ENCODE results near the gene SLC35F4. TPM values are rescaled to one million over a fixed set of nuclear protein-coding genes. Genes with fewer than 3 reads are reported as not detected.

SLC35F4 gene
- total RNA-seq, 1 experiment from 2014 or later: not detected

GRCh38 chr14:57879516-57879915 lies 13.6 kb upstream of the SLC35F4 start:
- Histone ChIP-seq H2BK15ac (ENCODE audit: low read depth, low read length) (no peak overlapping the region), H2BK5ac (ENCODE audit: insufficient read length, low read length) (no peak overlapping the region), H4K91ac (ENCODE audit: insufficient read length, low read depth, low read length) (no peak overlapping the region), H3K14ac (ENCODE audit: insufficient read depth, low read length) (no peak overlapping the region), H4K20me1 (ENCODE audit: control insufficient read depth, insufficient read depth, insufficient read length) (no peaks in the 10 kb centered on the region), H3K4ac (ENCODE audit: low read depth, low read length) (no peak overlapping the region), H3K56ac (ENCODE audit: insufficient read length, low read depth, low read length) (no peak overlapping the region), H3K4me1 (ENCODE audit: insufficient read depth, low read length) (no peaks in the 10 kb centered on the region; the same call in 1 of the 2 replicates), H3T11ph (ENCODE audit: low read length) (no peak overlapping the region), H3K79me2 (ENCODE audit: insufficient read depth, low read length) (no peaks in the 10 kb centered on the region), H2BK120ac (ENCODE audit: low read depth, low read length, poor library complexity, severe bottlenecking) (no peak overlapping the region), H2BK20ac (ENCODE audit: low read depth, low read length, poor library complexity, severe bottlenecking) (no peak overlapping the region), H3K79me1 (ENCODE audit: insufficient read depth, low read depth, low read length, poor library complexity, severe bottlenecking) (no peaks in the 10 kb centered on the region), H3K18ac (ENCODE audit: insufficient read length, low read depth, low read length) (peak overlapping the region; percentile 49), H4K8ac (replicated peaks; ENCODE audit: insufficient read length, low read depth, low read length) (no peak overlapping the region), H3K23ac (ENCODE audit: insufficient read length, low read depth, low read length) (no peak overlapping the region), H4K5ac (ENCODE audit: insufficient read length, low read depth, low read length) (no peak overlapping the region), H3K4me2 (ENCODE audit: insufficient read depth, insufficient read length, low read length) (no peak overlapping the region), H3K9ac (ENCODE audit: extremely low read depth, insufficient read length, low read length) (no peak overlapping the region), H2BK12ac (ENCODE audit: insufficient read length, low read depth, low read length) (no peak overlapping the region), H3K23me2 (ENCODE audit: insufficient read length, low read depth, low read length, poor library complexity, severe bottlenecking) (no peaks in the 10 kb centered on the region), H2AFZ (ENCODE audit: low read length) (no peak overlapping the region), H3K9me3 (ENCODE audit: control insufficient read depth, low read depth, low read length) (no peaks in the 10 kb centered on the region), H3K27me3 (ENCODE audit: insufficient read depth, low read length) (no peaks in the 10 kb centered on the region), H2AK5ac (ENCODE audit: insufficient read length, low read length) (no peak overlapping the region), H3K27ac (ENCODE audit: insufficient read length, low read depth, low read length) (no peak overlapping the region)
- Mint-ChIP-seq H3K27me3 (ENCODE audit: low read depth) (no peaks in the 10 kb centered on the region), H3K9me3 (peaks cover 9 to 10% of the 10 kb centered on the region in 2 experiments), H3K36me3 (ENCODE audit: insufficient read depth in 1 of 3, low read depth in 3 of 3) (peaks cover 0 to 8% (median 4%) of the 10 kb centered on the region in 3 experiments; a peak in 4 of 7 replicates), H3K27ac (peak overlapping the region in 2 of 3 experiments; percentile 12 to 16; a peak in 1 of 7 replicates), H3K4me1 (peaks cover 10 to 14% of the 10 kb centered on the region in 2 experiments), H3K4me3 (no peak overlapping the region)
- WGBS (ENCODE audit: extremely low coverage, insufficient read length, low lambda C conversion rate): no CpG with 5 or more reads among the region's 2 CpGs
- TF ChIP-seq CTCF (conservative IDR thresholded peaks at IDR 0.05): no peak
- DNase-seq: no peak
